Suprapubic skin (tissue), 4 donors: ENCODE results near the gene LPP. TPM values are rescaled to one million over a fixed set of nuclear protein-coding genes. Genes with fewer than 3 reads are reported as not detected.

Experiments used
- DNase-seq, 2 donors: peaks; one replicate each; pipeline ENCODE4 v3.0.0-alpha.2; 2019; ENCODE audit warnings: low spot score in 2 of 2
- H3K27ac ChIP-seq: fragments of 200-600 bp; sonication (generic); one replicate; pipeline ENCODE4 v1.5.1; 2019
- H3K27me3 ChIP-seq: fragments of 200-600 bp; sonication (generic); one replicate; pipeline ENCODE4 v1.5.1; 2019
- H3K36me3 ChIP-seq: fragments of 200-600 bp; sonication (generic); one replicate; pipeline ENCODE4 v1.5.1; 2019
- H3K4me1 ChIP-seq: fragments of 200-600 bp; sonication (generic); one replicate; pipeline ENCODE4 v1.5.1; 2019
- H3K4me3 ChIP-seq: fragments of 200-600 bp; sonication (generic); one replicate; pipeline ENCODE4 v1.5.1; 2019; ENCODE audit warnings: mild to moderate bottlenecking
- H3K9me3 ChIP-seq: fragments of 200-600 bp; sonication (generic); one replicate; pipeline ENCODE4 v1.5.1; 2019
- EP300 ChIP-seq: sonication (generic); formaldehyde crosslinking; IDR thresholded peaks from one replicate; pipeline ENCODE4 v1.6.1; 2017; ENCODE audit warnings: antibody characterized with exemption
- POLR2A ChIP-seq, 2 donors: fragments of 450-650 bp; IDR thresholded peaks; one replicate each; pipeline ENCODE4 v1.6.1; 2017; ENCODE audit warnings: antibody characterized with exemption in 2 of 2, mild to moderate bottlenecking in 2 of 2, moderate library complexity in 2 of 2
- POLR2AphosphoS5 ChIP-seq, 3 donors: sonication (generic); formaldehyde crosslinking; IDR thresholded peaks; one replicate each; pipeline ENCODE4 v1.6.1; 2017; ENCODE audit warnings: antibody characterized with exemption in 3 of 3
- WGBS: methylation state at CpG from one replicate; pipeline ENCODE4 v1.1.5; 2018; 5-methylcytosine and 5-hydroxymethylcytosine counted together
- total RNA-seq, 4 donors: library from RNA; depleted of rRNA; stranded (reverse); fragments of >200 nt; gene quantifications; one replicate each; pipeline ENCODE4 v1.1.0, GENCODE V29; 2016
- TF ChIP-seq, protein P1 (sequence below), 2 donors: fragments of 200-600 bp in 1 of 2; fragments of 450-650 bp in 1 of 2; sonication (generic) in 1 of 2; IDR thresholded peaks; one replicate each; pipeline ENCODE4 v1.5.1; 2016 to 2019; ENCODE audit warnings: antibody characterized with exemption in 2 of 2, mild to moderate bottlenecking in 1 of 2, moderate library complexity in 1 of 2

Gene LPP
- total RNA-seq, 4 donors from 2014 or later: 56.8 to 127 (median 84.2) TPM

DNA sequence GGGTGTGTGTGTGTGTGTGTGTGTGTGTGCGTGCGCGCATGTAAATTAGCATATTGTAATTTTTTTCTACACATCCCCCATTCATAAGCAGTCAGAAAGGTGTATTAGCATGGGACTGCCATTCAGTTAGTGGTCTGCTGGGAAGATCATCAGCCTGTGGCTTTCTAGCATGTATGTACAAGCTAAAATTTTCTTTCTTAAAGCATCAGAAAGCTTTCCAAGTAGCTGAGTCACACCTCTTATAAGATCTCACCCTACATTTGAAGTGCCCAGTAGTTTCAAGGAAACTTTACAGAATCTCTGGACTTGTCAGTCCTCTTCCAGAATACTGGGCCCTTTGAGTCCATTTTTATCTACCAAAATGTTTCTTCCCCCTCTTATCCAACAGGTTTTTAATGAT, 606.5 kb downstream of the LPP start:
- Histone ChIP-seq H3K27me3 (no peaks in the 10 kb centered on the region), H3K27ac (no peak overlapping the region), H3K9me3 (no peaks in the 10 kb centered on the region), H3K4me1 (peaks cover 15% of the 10 kb centered on the region), H3K4me3 (no peak overlapping the region), H3K36me3 (peaks cover 5% of the 10 kb centered on the region)
- DNase-seq: no peak
- no peak for TF ChIP-seq POLR2A (IDR thresholded peaks at IDR 0.05)
- TF ChIP-seq, protein P1, sequence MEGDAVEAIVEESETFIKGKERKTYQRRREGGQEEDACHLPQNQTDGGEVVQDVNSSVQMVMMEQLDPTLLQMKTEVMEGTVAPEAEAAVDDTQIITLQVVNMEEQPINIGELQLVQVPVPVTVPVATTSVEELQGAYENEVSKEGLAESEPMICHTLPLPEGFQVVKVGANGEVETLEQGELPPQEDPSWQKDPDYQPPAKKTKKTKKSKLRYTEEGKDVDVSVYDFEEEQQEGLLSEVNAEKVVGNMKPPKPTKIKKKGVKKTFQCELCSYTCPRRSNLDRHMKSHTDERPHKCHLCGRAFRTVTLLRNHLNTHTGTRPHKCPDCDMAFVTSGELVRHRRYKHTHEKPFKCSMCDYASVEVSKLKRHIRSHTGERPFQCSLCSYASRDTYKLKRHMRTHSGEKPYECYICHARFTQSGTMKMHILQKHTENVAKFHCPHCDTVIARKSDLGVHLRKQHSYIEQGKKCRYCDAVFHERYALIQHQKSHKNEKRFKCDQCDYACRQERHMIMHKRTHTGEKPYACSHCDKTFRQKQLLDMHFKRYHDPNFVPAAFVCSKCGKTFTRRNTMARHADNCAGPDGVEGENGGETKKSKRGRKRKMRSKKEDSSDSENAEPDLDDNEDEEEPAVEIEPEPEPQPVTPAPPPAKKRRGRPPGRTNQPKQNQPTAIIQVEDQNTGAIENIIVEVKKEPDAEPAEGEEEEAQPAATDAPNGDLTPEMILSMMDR (IDR thresholded peaks at IDR 0.05): no peak
- no peak for TF ChIP-seq EP300
- TF ChIP-seq POLR2AphosphoS5 (IDR thresholded peaks at IDR 0.05): no peak
- 55% methylated on average over 3 of the region's 3 CpGs for WGBS

DNA sequence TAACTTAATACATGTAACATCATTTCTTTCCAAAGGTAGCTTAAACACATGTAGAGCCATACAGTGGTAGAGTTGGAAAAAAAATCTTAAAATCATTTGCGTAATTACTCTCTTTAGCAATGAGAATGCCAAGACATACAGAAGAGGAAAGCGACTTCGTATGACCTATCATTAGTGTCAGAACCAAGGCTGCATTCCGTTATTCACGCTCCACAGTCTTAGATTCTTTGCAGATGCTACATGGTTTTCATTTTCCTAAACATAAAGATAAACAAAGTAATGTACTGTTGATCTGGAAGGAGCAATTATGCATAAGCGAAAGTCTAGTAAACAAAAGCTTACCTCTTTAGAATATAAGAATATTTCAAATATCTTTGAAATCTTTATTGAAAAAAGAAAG, 607.5 kb downstream of the LPP start:
- no peak overlapping the region for H3K4me3 ChIP-seq
- H3K9me3 ChIP-seq: no peaks in the 10 kb centered on the region
- H3K36me3 ChIP-seq: peaks cover 5% of the 10 kb centered on the region
- no peak for TF ChIP-seq EP300
- TF ChIP-seq POLR2AphosphoS5 (IDR thresholded peaks at IDR 0.05): no peak
- peaks cover 15% of the 10 kb centered on the region for H3K4me1 ChIP-seq
- H3K27me3 ChIP-seq: no peaks in the 10 kb centered on the region
- no peak for DNase-seq
- 64% methylated on average over 6 of the region's 6 CpGs for WGBS
- H3K27ac ChIP-seq: no peak overlapping the region

DNA sequence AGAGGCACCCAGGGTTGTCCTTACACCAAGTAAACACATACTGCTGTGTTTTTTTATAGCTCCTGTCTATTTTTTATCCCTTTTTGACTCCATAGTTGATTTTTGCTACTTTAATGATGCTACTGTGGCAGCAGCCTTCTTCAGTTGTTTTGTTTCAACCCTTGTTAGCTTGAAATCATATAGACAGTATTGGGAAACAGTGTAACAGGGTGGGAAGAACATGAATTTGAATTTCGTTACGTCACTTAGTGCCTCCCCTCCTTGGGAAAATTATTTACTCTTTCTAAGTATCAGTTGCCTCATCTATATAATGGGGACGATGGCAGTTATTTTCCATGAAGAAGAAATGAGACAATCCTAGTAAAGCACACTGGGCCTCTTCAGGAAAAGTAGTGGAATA, 608.0 kb downstream of the LPP start:
- 84% methylated on average over 3 of the region's 3 CpGs for WGBS
- Histone ChIP-seq H3K9me3 (no peaks in the 10 kb centered on the region), H3K4me1 (peaks cover 15% of the 10 kb centered on the region), H3K27me3 (no peaks in the 10 kb centered on the region), H3K27ac (no peak overlapping the region), H3K4me3 (no peak overlapping the region), H3K36me3 (peaks cover 5% of the 10 kb centered on the region)
- TF ChIP-seq, protein P1 (IDR thresholded peaks at IDR 0.05): no peak
- no peak for TF ChIP-seq EP300
- TF ChIP-seq POLR2A (IDR thresholded peaks at IDR 0.05): no peak
- TF ChIP-seq POLR2AphosphoS5 (IDR thresholded peaks at IDR 0.05): no peak
- DNase-seq: no peak

DNA sequence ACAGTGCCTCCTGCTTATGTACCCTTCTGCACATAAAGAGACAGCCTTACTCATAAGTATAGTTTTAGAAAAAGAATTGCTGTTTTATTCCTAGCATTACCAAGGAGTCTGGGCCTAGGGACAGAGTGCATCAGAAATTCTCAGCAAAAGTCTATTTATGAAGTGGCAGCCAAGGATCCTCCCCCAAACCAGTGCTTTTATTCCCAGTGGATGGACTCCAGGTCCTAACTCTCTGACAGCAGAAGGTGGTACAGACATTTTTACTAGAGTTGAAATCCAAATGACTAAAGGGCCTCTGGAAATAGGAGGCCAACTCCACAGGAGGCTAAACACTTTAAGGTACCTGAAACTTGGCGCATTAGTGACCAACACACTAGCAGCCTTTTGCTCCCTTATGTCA, 610.7 kb downstream of the LPP start:
- peaks cover 15% of the 10 kb centered on the region for H3K4me1 ChIP-seq
- H3K27me3 ChIP-seq: no peaks in the 10 kb centered on the region
- no peak overlapping the region for H3K4me3 ChIP-seq
- TF ChIP-seq EP300 (no peak), POLR2A (IDR thresholded peaks at IDR 0.05) (no peak)
- WGBS: 87% methylated on average over 1 of the region's 1 CpG
- H3K27ac ChIP-seq: no peak overlapping the region
- H3K36me3 ChIP-seq: peaks cover 5% of the 10 kb centered on the region
- H3K9me3 ChIP-seq: no peaks in the 10 kb centered on the region
- DNase-seq: no peak

DNA sequence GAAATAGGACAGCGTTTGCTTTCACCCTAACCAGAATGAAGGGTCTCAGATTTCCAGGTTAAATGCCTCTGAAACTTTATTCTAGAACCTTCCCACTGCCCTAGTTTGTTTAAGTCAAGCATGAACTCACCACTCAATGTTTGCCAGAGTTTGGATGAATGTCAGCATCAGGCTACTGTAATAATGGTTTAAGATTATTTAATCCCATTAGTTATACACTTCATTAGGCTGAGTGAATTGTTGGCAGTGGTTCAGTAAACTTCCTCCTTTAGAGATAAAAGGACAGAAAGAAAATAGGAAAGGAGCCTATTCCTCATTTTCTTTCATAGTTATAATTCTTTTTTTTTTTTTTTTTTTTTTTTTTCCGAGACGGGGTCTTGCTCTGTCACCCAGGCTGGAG, 615.9 kb downstream of the LPP start:
- DNase-seq: no peak
- Histone ChIP-seq H3K4me1 (no peaks in the 10 kb centered on the region), H3K4me3 (no peak overlapping the region), H3K36me3 (no peaks in the 10 kb centered on the region), H3K9me3 (no peaks in the 10 kb centered on the region), H3K27me3 (no peaks in the 10 kb centered on the region), H3K27ac (no peak overlapping the region)
- TF ChIP-seq EP300 (no peak), POLR2A (IDR thresholded peaks at IDR 0.05) (no peak), POLR2AphosphoS5 (IDR thresholded peaks at IDR 0.05) (no peak)
- TF ChIP-seq, protein P1 (IDR thresholded peaks at IDR 0.05): no peak
- 93% methylated on average over 3 of the region's 3 CpGs for WGBS

DNA sequence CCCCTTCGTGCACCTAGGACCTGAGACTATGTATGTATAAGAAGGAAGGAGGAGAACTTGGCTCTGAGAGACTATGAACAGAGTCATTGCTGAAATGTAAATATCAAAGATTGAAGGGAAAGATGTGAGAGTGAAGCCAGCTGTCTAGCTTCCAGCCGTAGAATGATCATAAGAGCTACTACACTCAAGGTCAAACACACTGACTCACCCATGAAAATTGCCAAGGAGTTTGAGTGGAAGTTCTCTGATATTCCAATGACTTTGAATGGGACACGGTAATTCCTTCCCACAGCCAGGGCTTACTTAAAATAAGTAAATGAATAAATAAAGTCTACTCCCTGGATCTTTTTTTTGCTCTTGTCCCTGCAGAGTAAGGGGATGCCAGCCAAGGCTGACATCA, 618.9 kb downstream of the LPP start:
- Histone ChIP-seq H3K4me1 (no peaks in the 10 kb centered on the region), H3K4me3 (no peak overlapping the region), H3K27me3 (no peaks in the 10 kb centered on the region), H3K27ac (no peak overlapping the region), H3K36me3 (no peaks in the 10 kb centered on the region), H3K9me3 (no peaks in the 10 kb centered on the region)
- WGBS: 44% methylated on average over 3 of the region's 3 CpGs
- TF ChIP-seq POLR2A (IDR thresholded peaks at IDR 0.05) (no peak), EP300 (no peak), POLR2AphosphoS5 (IDR thresholded peaks at IDR 0.05) (no peak)
- TF ChIP-seq, protein P1 (IDR thresholded peaks at IDR 0.05): no peak
- no peak for DNase-seq
